DND-41 (cell line): ENCODE results near the gene GPR132.

Experiments used
- ATAC-seq: fragments of 200-7000 bp; cut with Tn5 transposase; 3 replicates; pipeline ENCODE4 v1.9.1; 2021; ENCODE audit warnings: low read depth; ENCODE audit not compliant: insufficient read depth
- DNase-seq: peaks from one replicate; pipeline ENCODE4 v3.0.0-alpha.2; 2020
- H2AFZ ChIP-seq: 2 replicates; pipeline ENCODE4 v1.6.0; 2012; ENCODE audit warnings: low read depth, low read length
- H3K27ac ChIP-seq: 2 replicates; pipeline ENCODE4 v1.5.1; 2012; ENCODE audit warnings: low read length, inconsistent platforms
- H3K27me3 ChIP-seq: fragments of 200-600 bp; sonication (generic); 2 replicates; pipeline ENCODE4 v1.6.0; 2012; ENCODE audit warnings: low read length, mild to moderate bottlenecking, inconsistent platforms; ENCODE audit not compliant: insufficient read depth, poor library complexity
- H3K36me3 ChIP-seq: 2 replicates; pipeline ENCODE4 v1.5.1; 2012; ENCODE audit warnings: low read length, inconsistent platforms; ENCODE audit not compliant: insufficient read depth
- H3K4me1 ChIP-seq: 2 replicates; pipeline ENCODE4 v1.5.1; 2012; ENCODE audit warnings: mild to moderate bottlenecking, low read length; ENCODE audit not compliant: insufficient read depth
- H3K4me2 ChIP-seq: 2 replicates; pipeline ENCODE4 v1.6.0; 2012; ENCODE audit warnings: mild to moderate bottlenecking, moderate library complexity, low read length, inconsistent platforms; ENCODE audit not compliant: insufficient read depth
- H3K4me3 ChIP-seq, 2 experiments: fragments of 200-600 bp in 1 of 2; shearing (Covaris generic) in 1 of 2; 2 replicates each; pipeline ENCODE4 v1.5.1; 2012 to 2016; ENCODE audit warnings: inconsistent platforms in 2 of 2, low read length in 2 of 2, mild to moderate bottlenecking in 2 of 2, low read depth in 1 of 2, moderate library complexity in 1 of 2
- H3K79me2 ChIP-seq: 2 replicates; pipeline ENCODE4 v1.6.0; 2012; ENCODE audit warnings: low read length, inconsistent platforms; ENCODE audit not compliant: insufficient read depth
- H3K9ac ChIP-seq: 2 replicates; pipeline ENCODE4 v1.6.0; 2012; ENCODE audit warnings: low read depth, mild to moderate bottlenecking, inconsistent platforms, low read length, moderate library complexity
- H3K9me3 ChIP-seq: 2 replicates; pipeline ENCODE4 v1.5.1; 2012; ENCODE audit warnings: low read length, moderate library complexity, mild to moderate bottlenecking, inconsistent platforms; ENCODE audit not compliant: insufficient read depth, severe bottlenecking
- H4K20me1 ChIP-seq: 2 replicates; pipeline ENCODE4 v1.6.0; 2012; ENCODE audit warnings: low read length; ENCODE audit not compliant: insufficient read depth
- EZH2 ChIP-seq: IDR thresholded peaks from 3 replicates; pipeline ENCODE4 v1.6.1; 2012; ENCODE audit warnings: borderline replicate concordance, low read depth, mild to moderate bottlenecking, moderate library complexity, low read length, inconsistent platforms; ENCODE audit not compliant: severe bottlenecking
- TF ChIP-seq, protein P1 (sequence below): IDR thresholded peaks from 2 replicates; pipeline ENCODE4 v1.5.1; 2012; ENCODE audit warnings: borderline replicate concordance, low read length, moderate library complexity, mild to moderate bottlenecking; ENCODE audit not compliant: poor library complexity, severe bottlenecking; ENCODE audit errors: extremely low read depth

Gene GPR132

GRCh38 chr14:105010106-105010505 is 55.1 kb downstream of the GPR132 start:
- no peak for TF ChIP-seq EZH2
- TF ChIP-seq, protein P1, sequence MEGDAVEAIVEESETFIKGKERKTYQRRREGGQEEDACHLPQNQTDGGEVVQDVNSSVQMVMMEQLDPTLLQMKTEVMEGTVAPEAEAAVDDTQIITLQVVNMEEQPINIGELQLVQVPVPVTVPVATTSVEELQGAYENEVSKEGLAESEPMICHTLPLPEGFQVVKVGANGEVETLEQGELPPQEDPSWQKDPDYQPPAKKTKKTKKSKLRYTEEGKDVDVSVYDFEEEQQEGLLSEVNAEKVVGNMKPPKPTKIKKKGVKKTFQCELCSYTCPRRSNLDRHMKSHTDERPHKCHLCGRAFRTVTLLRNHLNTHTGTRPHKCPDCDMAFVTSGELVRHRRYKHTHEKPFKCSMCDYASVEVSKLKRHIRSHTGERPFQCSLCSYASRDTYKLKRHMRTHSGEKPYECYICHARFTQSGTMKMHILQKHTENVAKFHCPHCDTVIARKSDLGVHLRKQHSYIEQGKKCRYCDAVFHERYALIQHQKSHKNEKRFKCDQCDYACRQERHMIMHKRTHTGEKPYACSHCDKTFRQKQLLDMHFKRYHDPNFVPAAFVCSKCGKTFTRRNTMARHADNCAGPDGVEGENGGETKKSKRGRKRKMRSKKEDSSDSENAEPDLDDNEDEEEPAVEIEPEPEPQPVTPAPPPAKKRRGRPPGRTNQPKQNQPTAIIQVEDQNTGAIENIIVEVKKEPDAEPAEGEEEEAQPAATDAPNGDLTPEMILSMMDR: no peak
- no peaks in the 10 kb centered on the region for H3K9me3 ChIP-seq
- H4K20me1 ChIP-seq: peaks cover 95% of the 10 kb centered on the region
- H3K4me2 ChIP-seq: no peak overlapping the region
- H3K79me2 ChIP-seq: peaks cover 82% of the 10 kb centered on the region
- H3K27me3 ChIP-seq: no peaks in the 10 kb centered on the region
- no peak overlapping the region for H3K27ac ChIP-seq
- no peak overlapping the region for H2AFZ ChIP-seq
- peaks cover 87% of the 10 kb centered on the region for H3K36me3 ChIP-seq
- no peak for DNase-seq
- no peak overlapping the region for H3K9ac ChIP-seq
- H3K4me1 ChIP-seq: peaks cover 1% of the 10 kb centered on the region; the same call in 1 of the 2 replicates
- no peak for ATAC-seq
- no peak overlapping the region for H3K4me3 ChIP-seq

GRCh38 chr14:105007593-105008264 is 57.5 kb downstream of the GPR132 start:
- TF ChIP-seq, protein P1: no peak
- no peak for TF ChIP-seq EZH2
- Histone ChIP-seq H3K4me3 (no peak overlapping the region), H3K79me2 (peaks cover 58% of the 10 kb centered on the region), H4K20me1 (peaks cover 71% of the 10 kb centered on the region), H3K4me2 (no peak overlapping the region), H3K36me3 (peaks cover 71% of the 10 kb centered on the region), H3K27ac (no peak overlapping the region), H3K27me3 (no peaks in the 10 kb centered on the region), H3K9me3 (no peaks in the 10 kb centered on the region), H2AFZ (no peak overlapping the region), H3K9ac (no peak overlapping the region), H3K4me1 (no peaks in the 10 kb centered on the region)
- DNase-seq: no peak
- ATAC-seq: 0 out of 3 replicates have a peak, but pooled peaks have one; percentile 2

DNA sequence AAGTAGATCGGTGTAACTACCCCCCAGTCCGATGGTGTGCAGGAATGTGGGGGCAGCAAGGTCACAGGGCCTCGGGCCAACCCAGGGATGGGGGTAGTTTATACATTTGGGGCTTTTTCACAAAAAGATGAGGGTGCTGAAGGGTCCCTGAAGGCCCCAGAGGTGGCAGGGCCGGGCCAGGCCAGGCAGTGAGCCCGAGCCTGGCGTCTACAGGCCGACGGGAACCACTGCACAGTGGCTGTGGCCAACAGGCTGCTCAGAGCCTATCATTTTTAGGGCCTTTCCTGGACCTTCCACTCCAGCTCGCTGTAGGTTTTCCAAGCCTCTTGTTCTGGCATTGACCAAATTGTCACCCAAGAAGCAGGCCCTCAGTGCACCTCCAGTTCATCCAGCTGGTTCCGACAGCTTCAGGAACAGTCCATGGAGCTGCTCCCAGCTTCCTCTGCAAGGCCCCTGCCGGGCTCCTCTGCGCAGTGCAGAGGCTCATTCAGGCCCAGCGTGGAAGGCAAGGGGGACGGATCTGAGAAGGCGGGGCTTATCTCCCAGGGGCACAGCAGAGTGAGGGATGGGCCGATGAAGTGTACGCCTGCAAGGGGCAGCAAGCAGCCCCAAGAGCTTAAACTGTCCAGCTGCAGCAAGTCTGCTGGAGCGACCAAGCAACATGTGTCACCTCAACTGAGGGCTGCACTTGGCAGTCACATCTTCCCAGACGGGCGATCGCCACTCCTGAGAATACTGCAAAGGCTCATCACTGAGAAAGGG is 58.2 kb downstream of the GPR132 start:
- Histone ChIP-seq H3K4me2 (no peak overlapping the region), H3K36me3 (peaks cover 63% of the 10 kb centered on the region), H3K4me1 (no peaks in the 10 kb centered on the region), H4K20me1 (peaks cover 64% of the 10 kb centered on the region), H3K9me3 (no peaks in the 10 kb centered on the region), H3K27me3 (no peaks in the 10 kb centered on the region), H3K9ac (no peak overlapping the region), H2AFZ (no peak overlapping the region), H3K27ac (no peak overlapping the region), H3K4me3 (no peak overlapping the region), H3K79me2 (peaks cover 51% of the 10 kb centered on the region)
- peak; percentile 22; the same call in 2 of the 3 replicates for ATAC-seq
- no peak for DNase-seq
- TF ChIP-seq, protein P1: no peak
- no peak for TF ChIP-seq EZH2
